ENCODE results near the gene XAB2.

The XAB2 gene

DNA sequence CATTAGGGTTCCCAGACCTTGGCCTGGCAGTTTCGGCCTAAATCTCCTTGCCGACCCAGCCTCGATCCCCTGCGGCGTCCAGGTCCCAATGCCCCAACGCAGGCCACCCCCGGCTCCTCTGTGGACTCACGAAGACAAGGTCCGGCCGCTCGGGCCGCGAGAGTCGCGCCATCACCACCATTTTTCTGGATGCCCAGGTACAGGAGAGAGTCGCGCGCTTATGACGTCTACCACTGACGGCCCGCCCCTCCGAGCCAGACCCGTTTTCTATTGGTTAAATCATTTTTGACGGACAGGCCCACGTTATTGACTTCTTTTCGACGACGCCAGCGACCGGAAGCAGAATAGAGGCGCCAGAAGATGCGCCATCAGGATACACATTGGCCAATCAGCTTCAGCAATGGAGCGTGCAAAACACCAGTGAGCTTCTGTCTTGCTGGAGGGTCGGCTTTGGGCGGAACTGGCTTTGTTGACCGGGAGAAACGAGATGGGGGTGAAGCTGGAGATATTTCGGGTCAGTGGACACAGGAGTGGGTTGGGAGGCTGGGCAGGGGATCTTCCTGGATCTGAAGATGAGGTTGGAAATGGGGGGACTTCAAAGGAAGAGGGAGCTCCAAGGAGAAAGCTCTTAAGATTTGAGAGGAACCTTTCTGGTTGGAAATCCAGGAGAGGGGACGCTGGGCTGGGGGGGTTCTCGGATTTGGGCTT lies at the start of gene XAB2, which contains the start of gene PET100:
Gene XAB2 (minus strand): TSS at position 199 of the 708 bp plus-strand sequence. CDS start 18 bp downstream, at position 181.
Gene PET100 (plus strand): TSS at position 447 of the 708 bp plus-strand sequence. CDS start 41 bp downstream, at position 488.
- DNase-seq (ENCODE audit: low read depth in 2 of 2), result peak; percentile 78 to 89

DNA sequence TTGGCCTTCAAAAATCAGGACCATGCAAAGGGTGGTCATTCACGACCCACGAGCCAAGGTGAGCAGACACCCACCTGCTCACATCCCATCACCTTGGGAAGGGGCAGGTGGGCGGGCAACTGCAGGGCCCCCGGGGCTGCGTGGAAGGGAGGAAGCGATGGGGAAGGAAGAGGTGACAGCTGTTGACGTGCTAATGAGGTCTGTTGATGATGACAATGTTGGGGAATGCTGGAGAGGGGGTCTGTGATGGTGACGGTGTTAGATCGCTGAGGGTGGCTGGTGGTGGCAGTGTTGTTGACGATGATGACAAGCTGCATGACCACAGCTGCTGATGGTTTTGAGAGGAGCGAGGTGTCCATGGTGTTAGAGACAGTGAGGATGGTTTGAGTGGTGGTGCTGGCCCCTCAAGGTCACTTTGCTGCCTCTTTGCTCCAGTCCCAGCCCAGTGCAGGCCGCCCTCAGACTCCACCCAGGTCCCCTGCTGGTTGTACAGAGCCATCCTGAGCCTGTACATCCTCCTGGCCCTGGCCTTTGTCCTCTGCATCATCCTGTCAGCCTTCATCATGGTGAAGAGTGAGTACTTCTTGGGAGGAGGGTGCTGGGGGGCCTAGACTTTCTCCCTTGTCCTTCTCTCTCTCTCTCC lies 48.4 kb upstream of the XAB2 start:
- DNase-seq (ENCODE audit: low read depth in 2 of 2), result no peak

DNA sequence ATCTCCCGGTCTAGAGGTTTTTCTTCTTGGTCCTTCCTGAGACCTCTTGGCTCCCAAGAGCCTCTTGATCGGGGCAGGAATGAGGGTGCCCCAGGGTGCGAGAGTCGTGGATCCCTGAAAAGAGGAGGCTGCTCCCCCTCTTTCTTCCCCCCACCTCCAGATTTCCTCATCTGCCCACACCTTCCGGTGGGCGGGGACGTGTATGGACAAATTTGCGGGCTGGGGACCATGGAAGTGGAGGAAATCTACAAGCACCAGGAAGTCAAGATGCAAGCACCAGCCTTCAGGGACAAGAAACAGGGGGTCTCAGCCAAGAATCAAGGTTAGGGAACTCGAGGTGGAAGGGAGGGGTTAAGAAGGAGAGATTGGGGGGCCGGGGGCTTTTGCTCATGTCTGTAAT lies 47.5 kb upstream of the XAB2 start, which contains the start of gene MCEMP1:
Gene MCEMP1 (plus strand): TSS at position 237 of the 400 bp plus-strand sequence. CDS start 31 bp downstream, at position 268.
- DNase-seq (ENCODE audit: low read depth in 2 of 2), result no peak

DNA sequence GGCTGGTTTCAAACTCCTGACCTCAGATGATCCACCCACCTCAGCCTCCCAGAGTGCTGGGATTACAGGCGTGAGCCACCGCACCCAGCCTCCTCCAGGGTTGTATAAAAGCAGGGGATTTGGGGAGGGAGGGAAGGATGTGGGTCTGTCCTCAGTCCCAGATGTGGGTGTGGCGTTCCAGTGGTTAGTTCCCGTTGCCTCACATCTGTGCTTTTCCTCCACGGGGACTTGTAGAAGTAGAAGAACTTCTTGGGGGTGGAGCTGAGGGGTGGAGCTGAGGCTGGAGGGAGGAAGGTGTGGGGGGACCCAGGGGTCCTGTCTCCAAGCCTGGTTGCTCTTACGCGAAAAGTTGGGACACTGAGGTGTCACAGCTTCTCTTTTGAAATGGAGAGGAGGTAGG lies 47.0 kb upstream of the XAB2 start:
- DNase-seq (ENCODE audit: low read depth in 2 of 2), result no peak

DNA sequence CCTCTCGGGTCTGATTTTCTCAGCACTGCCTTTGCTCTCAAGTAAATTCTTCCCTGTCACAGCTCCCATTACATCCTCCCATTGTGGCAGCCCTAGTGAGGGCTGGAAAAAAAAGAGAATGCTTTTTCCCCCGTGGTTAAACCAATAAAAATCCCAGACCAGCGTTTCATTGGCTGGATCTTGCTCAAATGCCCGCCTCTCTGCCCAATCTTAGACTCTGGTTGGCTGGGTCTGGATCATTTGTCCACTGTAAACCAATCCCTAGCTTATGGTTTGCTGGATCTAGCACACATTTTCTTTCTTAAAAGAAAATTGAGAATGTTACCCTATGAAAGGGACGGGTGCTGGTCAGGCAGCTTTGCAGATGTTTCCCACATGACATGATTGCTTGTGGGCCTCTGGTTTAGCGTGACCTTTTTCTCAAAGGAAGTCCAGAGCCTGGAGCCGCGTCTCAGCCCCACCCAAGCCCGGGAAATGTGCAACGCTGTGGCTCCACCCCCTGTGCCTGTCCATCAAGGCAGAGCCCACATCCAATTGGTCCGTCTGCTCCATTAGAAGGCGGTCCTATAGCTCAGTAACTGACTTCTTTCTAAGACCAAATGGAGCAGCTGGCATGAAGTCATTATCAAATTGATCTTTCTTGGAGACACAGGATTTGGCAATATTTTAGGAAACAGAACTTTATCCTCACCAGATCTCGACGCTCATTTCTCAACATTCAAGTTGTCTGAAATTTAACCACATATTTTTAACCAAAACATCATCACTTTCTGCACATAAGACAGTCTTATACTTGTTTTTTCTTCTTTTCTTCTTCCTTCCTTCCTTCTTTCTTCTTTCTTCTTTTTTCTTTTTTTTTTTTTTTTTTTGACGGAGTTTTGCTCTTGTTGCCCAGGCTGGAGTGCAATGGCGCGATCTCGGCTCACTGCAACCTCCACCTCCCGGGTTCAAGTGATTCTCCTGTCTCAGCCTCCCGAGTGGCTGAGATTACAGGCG lies 45.0 kb upstream of the XAB2 start:
- no peak for DNase-seq (ENCODE audit: low read depth in 2 of 2)

DNA sequence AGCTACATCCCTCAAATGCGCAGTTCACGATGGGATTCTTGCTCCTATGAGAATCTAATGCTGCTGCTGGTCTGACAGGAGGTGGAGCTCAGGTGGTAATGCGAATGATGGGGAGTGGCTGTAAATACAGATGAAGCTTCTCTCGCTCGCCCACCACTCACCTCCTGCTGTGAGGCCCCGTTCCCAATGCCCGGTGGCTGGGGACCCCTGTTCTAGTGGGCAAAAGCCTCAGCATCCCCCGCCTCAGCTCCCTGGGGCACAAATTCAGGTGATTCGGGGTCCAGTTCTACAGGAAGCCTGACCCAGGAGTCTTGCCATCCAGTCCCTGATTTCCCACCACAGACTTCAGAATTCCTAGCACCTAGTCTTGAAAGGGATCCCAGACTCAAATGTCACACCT lies 43.2 kb upstream of the XAB2 start:
- no peak for DNase-seq (ENCODE audit: low read depth in 2 of 2)

DNA sequence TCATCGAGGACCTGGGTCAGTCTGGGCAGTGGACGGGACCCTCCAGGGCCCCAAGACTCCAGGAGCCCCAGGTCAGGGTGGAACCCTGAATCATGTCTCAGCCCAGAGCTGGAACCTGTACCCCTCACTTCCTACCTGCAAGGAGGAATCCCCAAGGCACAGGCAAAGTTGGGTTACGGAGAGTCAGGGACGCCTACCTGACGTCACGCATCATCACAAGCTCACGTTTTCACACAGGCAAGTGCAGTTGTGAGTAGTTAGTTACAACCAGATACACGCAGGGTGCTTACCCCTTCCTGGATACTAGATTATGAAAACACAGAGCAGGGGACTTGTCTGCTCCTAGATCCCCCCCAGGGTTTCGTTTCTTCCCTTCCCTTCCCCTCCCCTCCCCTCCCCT lies 41.4 kb upstream of the XAB2 start:
- no peak for DNase-seq (ENCODE audit: low read depth in 2 of 2)

DNA sequence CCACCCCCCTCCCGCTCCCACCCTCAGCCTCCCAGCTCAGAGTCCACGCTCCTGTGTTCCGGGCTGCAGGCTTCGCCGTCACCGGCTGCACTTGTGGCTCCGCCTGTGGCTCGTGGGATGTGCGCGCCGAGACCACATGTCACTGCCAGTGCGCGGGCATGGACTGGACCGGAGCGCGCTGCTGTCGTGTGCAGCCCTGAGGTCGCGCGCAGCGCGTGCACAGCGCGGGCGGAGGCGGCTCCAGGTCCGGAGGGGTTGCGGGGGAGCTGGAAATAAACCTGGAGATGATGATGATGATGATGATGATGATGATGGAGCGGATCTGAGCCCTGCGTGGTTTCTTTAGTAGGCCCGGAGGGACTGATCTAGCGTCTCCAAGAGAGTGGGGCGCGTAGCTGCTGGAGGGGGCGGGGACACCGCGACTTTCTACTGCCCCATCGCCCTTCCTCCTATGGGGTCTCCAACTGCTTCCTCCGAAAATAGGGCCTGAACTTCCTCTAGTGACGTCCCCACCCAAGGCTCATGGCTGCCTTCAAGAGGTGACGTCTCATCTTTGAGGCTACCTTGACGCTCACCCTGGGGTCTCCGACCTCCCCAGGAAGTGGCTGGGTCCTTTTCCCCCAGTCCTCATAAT lies 40.9 kb upstream of the XAB2 start:
- DNase-seq (ENCODE audit: low read depth in 2 of 2), result no peak

DNA sequence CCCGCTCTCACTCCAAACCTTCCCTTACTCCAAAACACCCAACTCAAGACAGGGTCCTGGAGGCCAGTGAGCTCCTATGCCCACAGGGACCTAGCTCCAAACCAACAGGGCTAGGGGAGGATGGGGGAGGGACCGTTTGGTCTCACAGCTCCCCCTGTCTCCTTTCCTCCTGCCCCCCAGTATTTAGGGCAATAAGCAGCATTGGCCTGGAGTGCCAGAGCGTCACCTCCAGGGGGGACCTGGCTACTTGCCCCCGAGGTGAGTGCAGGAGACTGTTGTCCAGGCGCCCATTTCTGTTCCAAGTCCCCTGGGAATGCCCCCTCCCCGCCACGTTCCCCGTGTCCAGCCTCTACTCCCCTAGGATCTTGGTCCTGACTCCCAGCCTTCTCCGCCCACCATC lies 40.3 kb upstream of the XAB2 start:
- no peak for DNase-seq (ENCODE audit: low read depth in 2 of 2)

DNA sequence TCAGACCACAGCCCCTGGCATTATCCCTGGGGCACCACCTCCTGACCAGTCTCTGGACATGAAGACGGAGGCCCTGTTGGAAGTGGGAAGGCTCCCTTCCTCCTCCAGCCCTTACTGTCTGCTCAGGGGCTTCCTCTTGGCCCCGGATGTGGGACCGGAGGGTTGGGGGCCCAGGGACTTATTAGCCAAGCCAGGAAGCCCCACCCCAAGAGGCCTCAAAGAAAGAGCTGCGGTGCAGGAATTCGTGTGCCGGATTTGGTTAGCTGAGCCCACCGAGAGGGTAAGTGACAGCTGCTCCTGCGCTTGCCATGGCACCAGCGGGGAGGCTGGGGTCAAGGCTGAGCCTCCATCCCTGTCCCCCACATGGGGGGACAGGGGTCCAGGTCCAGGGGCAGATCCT lies 39.5 kb upstream of the XAB2 start, which contains the start of gene RETN:
Gene RETN (plus strand): TSS at position 208 of the 400 bp plus-strand sequence. CDS start 278 bp downstream, outside the sequence.
- no peak for DNase-seq (ENCODE audit: low read depth in 2 of 2)

DNA sequence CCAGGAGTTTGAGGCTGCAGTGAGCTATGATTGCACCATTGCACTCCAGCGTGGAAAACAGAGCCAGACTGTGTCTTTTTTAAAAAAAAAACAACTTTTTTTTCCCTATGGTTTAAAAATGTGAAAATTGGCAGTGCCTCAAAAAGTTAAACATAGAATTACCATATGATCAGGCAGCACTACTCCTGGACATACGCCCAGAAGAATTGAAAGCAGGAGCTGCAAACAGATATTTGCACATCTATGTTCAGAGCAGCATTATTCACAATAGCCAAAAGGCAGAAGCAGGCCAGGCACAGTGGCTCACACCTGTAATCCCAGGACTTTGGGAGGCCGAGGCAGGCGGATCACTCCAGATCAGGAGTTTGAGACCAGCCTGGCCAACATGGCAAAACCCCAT lies 35.7 kb upstream of the XAB2 start:
- DNase-seq (ENCODE audit: low read depth in 2 of 2), result no peak

DNA sequence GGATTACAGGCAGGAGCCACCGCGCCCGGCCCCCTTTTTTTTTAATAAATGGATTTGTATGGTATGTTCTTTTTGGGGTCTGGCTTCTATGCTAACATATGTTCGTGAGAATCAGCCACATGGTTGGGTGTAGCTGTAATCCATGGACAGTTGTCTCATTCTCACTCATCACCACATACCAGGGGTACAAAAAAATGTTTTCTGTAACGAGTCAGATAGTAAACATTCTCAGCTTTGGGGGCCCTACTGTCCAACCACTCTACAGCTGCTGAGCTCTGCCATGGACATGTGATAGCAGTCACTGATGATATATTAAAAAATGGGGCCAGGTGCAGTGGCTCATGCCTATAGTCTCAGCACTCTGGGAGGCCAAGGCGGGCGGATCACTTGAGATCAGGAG lies 34.4 kb upstream of the XAB2 start:
- DNase-seq (ENCODE audit: low read depth in 2 of 2), result no peak

DNA sequence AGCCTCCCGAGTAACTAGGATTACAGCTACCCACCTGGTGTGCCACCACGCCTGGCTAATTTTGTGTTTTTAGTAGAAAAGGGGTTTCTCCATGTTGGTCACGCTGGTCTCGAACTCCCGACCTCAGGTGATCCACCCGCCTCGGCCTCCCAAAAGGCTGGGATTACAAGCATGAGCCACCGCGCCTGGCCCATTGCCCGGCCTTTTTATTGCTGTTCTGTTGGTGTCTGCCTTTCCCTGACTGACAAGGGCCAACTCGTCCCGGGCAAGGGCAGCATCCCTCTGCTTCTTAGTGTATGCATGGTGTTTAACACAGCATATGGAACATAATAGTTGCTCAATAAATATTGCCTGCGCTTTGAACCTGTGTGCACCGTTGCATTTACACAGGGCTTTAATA lies 33.3 kb upstream of the XAB2 start:
- DNase-seq (ENCODE audit: low read depth in 2 of 2), result no peak

DNA sequence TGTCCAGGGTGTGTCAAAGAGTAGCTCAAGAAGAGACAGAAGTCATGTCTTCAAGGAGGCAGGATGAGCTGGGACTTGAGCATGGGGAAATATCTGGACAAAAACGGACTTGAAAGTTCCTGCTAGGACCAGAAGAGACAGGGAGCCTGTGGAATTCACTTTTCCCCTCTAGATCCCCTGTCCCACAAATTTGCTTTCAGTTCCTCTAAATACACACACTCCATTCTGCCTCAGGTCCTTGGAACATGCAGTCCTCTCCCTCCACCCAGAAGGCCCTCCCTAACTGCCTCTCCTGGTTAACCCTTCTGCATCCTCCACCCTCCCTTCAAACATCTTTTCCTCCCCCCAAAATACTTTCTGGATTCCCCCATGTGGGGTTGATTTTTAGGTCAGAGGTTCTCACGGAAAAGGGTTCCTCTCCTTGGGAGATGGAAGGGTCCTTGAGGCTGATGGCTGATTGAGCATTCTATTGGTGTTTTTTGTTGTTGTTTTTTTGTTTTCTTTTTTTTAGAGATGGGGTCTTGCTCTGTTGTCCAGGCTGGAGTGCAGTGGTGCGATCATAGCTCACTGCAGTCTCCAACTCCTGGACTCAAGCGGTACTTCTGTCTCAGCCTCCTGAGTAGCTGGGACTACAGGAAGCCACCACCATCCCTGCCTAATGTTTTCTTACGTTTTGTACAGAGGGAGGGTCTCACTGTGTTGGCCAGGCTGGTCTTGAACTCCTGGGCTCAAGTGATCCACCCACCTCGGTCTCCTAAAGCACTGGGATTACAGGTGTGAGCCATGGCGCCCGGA lies 32.6 kb upstream of the XAB2 start:
- DNase-seq (ENCODE audit: low read depth in 2 of 2), result no peak

DNA sequence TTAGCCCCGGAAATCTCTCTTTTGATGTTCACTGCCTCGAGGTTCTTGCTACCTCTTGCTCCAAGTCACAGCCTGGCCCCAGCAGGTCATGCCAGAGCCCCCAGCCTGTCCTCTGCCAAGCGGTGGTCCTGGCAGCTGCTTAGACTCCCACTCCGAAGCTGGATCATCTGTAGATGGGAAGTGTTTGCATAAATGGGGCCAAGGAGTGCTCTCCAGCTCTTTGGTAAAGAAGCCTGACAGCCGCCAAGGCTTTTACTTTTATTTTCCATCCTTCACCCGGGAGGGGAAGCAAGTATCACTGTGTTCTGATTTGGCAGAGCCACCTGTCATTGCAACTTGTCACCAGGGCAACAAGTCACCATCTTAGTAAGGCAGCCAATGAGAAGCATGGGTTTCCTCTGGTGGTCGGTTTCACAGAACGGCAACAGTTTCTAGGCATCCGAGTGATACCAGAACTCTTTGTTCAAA lies 28.9 kb upstream of the XAB2 start:
- no peak for DNase-seq (ENCODE audit: low read depth in 2 of 2)

DNA sequence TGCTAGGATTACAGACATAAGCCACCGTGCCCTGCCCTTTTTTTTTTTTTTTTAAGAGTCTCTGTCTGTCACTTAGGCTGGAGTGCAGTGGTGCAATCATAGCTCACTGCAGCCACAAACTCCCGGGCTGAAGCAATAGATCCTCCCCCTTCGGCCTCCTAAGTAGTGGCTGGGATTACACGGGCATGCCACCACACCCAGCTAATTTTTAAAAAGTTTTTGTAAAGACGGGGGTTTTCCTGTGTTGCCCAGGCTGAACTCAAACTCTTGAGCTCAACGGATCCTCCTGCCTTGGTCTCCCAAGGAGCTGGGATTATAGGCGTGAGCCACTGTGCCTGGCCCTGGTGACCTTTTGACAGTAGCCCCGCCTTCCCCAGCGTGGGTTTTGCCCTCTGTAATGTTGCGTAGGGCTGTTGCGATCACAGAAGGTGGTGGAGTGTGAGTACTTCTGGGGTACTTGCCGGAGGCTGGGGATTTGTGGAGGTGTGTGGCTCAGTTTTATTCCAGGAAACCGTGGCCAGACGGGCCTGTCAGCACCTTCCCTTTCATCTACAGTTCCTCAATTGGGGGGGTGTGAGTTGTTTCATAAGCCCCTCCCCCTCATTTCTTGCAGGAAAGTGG lies 27.9 kb upstream of the XAB2 start:
- no peak for DNase-seq (ENCODE audit: low read depth in 2 of 2)

DNA sequence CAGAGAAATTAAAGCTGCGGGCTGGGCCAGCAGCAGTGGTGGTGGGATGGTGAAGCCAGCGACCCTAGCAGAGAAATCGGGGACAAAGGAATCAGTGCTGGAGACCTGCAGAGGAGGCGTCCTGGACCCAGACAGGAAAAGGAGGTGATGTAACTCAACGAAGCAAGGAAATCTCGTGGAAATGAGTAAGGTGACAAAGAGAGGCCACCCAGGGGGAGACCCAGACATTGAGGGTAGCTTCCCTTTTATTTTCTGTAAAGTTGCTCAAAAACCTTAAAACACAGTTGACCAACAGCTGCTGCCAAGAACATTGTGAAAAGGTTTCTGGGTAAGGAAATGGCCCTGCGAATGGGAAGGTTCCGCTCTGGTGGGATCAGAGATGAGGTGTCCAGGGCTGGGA lies 26.2 kb upstream of the XAB2 start:
- no peak for DNase-seq (ENCODE audit: low read depth in 2 of 2)

DNA sequence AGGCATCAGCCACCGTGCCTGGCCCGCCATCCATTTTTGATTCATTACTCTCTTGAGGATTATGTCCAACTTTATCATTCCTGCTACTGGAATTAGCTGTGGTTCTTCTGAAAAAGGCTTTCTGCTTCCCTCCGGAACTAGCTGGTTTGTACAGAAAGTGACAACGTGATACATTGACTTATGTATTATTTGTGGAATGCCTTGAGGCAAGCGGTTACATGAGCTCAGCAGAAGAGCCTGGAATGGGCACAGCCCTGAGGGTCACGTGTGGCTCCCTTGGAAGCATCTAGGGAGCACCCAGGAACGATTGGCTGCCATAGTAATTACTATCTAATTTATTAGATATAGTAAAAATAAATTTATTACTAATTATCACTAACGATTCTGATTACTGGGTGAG lies 25.1 kb upstream of the XAB2 start:
- DNase-seq (ENCODE audit: low read depth in 2 of 2), result no peak

DNA sequence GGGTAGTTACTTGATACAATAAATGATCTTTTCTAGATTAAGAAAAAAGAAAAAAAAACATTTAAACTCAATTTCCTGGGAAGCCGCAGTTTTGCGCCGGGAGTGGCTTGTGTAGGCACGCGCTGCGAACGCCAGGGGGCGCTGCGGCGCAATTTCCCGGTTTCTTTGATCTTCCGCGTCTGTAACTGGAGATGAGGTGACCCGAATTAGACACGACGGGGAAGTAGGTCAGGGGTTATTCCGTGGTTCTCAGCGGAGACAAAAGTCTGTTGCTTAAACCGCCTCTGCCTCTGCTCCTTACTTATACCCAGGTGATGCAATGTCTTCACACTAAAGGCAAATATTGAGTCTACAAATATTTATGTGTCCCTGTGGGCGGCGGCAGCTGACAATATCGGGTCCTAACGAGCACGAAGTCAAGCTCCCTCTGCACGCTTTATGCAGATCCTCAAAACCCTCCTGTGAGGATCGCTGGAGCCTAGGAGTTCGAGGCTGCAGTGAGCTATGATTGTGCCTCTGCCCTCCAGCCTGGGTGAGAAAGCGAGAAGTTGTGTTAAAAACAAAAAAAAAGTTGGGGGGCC lies 22.8 kb upstream of the XAB2 start:
- peak; percentile 70 to 80 for DNase-seq (ENCODE audit: low read depth in 2 of 2)

DNA sequence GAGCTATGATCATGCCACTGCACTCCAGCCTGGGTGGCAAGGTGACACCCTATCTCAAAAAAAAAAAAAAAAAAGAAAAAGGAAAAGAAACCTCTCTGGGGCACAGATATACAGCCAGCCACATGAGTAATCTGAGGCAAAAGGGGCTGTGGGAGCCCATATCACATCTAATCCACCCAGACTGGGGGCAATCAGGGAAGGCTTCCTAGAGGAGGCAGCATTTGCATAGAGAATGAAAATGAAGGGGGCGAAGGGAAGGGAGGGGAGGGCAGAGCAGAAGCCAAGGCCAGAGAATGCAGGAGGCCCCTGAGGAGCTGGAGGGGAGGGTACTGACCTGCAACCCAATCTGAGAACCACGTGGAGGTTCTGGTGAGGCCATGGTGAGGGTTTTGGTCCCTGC lies 20.8 kb upstream of the XAB2 start:
- no peak for DNase-seq (ENCODE audit: low read depth in 2 of 2)
